H9 (cell line): Measurements from ENCODE around the gene IL5. TPM values are rescaled to one million over a fixed set of nuclear protein-coding genes. Genes with fewer than 3 reads are reported as not detected.

ENCODE experiments used
- DNase-seq: peaks from one replicate; pipeline ENCODE4 v3.0.0-alpha.2; 2017
- H2AFZ ChIP-seq: one replicate; pipeline ENCODE4 v1.6.1; 2013; ENCODE audit warnings: mild to moderate bottlenecking, low read length, control low read depth, moderate library complexity
- H2AK5ac ChIP-seq: 2 replicates; pipeline ENCODE4 v1.6.1; 2013; ENCODE audit warnings: low read length, control low read depth, mixed read lengths; ENCODE audit not compliant: insufficient read length
- H2BK120ac ChIP-seq: one replicate; pipeline ENCODE4 v1.6.1; 2013; ENCODE audit warnings: low read depth, mild to moderate bottlenecking, low read length, control low read depth, inconsistent platforms; ENCODE audit not compliant: poor library complexity, severe bottlenecking
- H2BK12ac ChIP-seq: 2 replicates; pipeline ENCODE4 v1.6.1; 2013; ENCODE audit warnings: low read length, control low read depth, mixed read lengths, low read depth; ENCODE audit not compliant: insufficient read length
- H2BK15ac ChIP-seq: 2 replicates; pipeline ENCODE4 v1.6.1; 2013; ENCODE audit warnings: low read depth, low read length, control low read depth
- H2BK20ac ChIP-seq: one replicate; pipeline ENCODE4 v1.6.1; 2013; ENCODE audit warnings: low read depth, mild to moderate bottlenecking, low read length, control low read depth, inconsistent platforms; ENCODE audit not compliant: poor library complexity, severe bottlenecking
- H2BK5ac ChIP-seq: 2 replicates; pipeline ENCODE4 v1.6.1; 2013; ENCODE audit warnings: low read length, control low read depth, mixed read lengths; ENCODE audit not compliant: insufficient read length
- H3K14ac ChIP-seq: 2 replicates; pipeline ENCODE4 v1.6.1; 2013; ENCODE audit warnings: low read length, control low read depth; ENCODE audit not compliant: insufficient read depth
- H3K18ac ChIP-seq: 2 replicates; pipeline ENCODE4 v1.6.1; 2013; ENCODE audit warnings: low read depth, mild to moderate bottlenecking, mixed read lengths, low read length, control low read depth; ENCODE audit not compliant: insufficient read length
- H3K23ac ChIP-seq: 2 replicates; pipeline ENCODE4 v1.6.1; 2013; ENCODE audit warnings: low read length, control low read depth, mixed read lengths, low read depth; ENCODE audit not compliant: insufficient read length
- H3K23me2 ChIP-seq: 2 replicates; pipeline ENCODE4 v1.6.1; 2013; ENCODE audit warnings: low read depth, mild to moderate bottlenecking, mixed read lengths, low read length, control low read depth; ENCODE audit not compliant: insufficient read length, poor library complexity, severe bottlenecking
- H3K27ac ChIP-seq: 2 replicates; pipeline ENCODE4 v1.5.1; 2013; ENCODE audit warnings: low read length, control low read depth, mixed read lengths, low read depth; ENCODE audit not compliant: insufficient read length
- H3K27me3 ChIP-seq: 2 replicates; pipeline ENCODE4 v1.6.1; 2013; ENCODE audit warnings: low read length, control low read depth, inconsistent platforms; ENCODE audit not compliant: insufficient read depth
- H3K4ac ChIP-seq: 2 replicates; pipeline ENCODE4 v1.6.1; 2013; ENCODE audit warnings: low read depth, mild to moderate bottlenecking, control low read depth, inconsistent platforms, low read length, moderate library complexity
- H3K4me1 ChIP-seq: 2 replicates; pipeline ENCODE4 v1.6.1; 2013; ENCODE audit warnings: low read length, control low read depth, inconsistent platforms; ENCODE audit not compliant: insufficient read depth
- H3K4me2 ChIP-seq: 2 replicates; pipeline ENCODE4 v1.6.1; 2013; ENCODE audit warnings: low read length, control low read depth, mixed read lengths; ENCODE audit not compliant: insufficient read length, insufficient read depth
- H3K56ac ChIP-seq: 2 replicates; pipeline ENCODE4 v1.6.1; 2013; ENCODE audit warnings: low read depth, mild to moderate bottlenecking, mixed read lengths, low read length, control low read depth; ENCODE audit not compliant: insufficient read length
- H3K79me1 ChIP-seq: 2 replicates; pipeline ENCODE4 v1.6.1; 2013; ENCODE audit warnings: low read depth, mild to moderate bottlenecking, moderate library complexity, low read length, control low read depth, inconsistent platforms; ENCODE audit not compliant: insufficient read depth, poor library complexity, severe bottlenecking
- H3K79me2 ChIP-seq: 2 replicates; pipeline ENCODE4 v1.6.1; 2013; ENCODE audit warnings: low read length, control low read depth, inconsistent platforms; ENCODE audit not compliant: insufficient read depth
- H3K9ac ChIP-seq: 2 replicates; pipeline ENCODE4 v1.6.1; 2013; ENCODE audit warnings: low read length, control low read depth, mixed read lengths; ENCODE audit not compliant: insufficient read length; ENCODE audit errors: extremely low read depth
- H3K9me3 ChIP-seq: one replicate; pipeline ENCODE4 v1.6.1; 2013; ENCODE audit warnings: low read depth, low read length, inconsistent platforms; ENCODE audit not compliant: control insufficient read depth
- H3T11ph ChIP-seq: one replicate; pipeline ENCODE4 v1.6.1; 2013; ENCODE audit warnings: mild to moderate bottlenecking, low read length, control low read depth, inconsistent platforms
- H4K20me1 ChIP-seq: one replicate; pipeline ENCODE4 v1.6.1; 2013; ENCODE audit not compliant: control insufficient read depth, insufficient read length, insufficient read depth
- H4K5ac ChIP-seq: 2 replicates; pipeline ENCODE4 v1.6.1; 2013; ENCODE audit warnings: low read depth, mild to moderate bottlenecking, mixed read lengths, low read length, control low read depth; ENCODE audit not compliant: insufficient read length
- H4K8ac ChIP-seq: replicated peaks from 2 replicates; pipeline ENCODE4 v1.6.1; 2013; ENCODE audit warnings: low read length, control low read depth, mixed read lengths, low read depth; ENCODE audit not compliant: insufficient read length
- H4K91ac ChIP-seq: 2 replicates; pipeline ENCODE4 v1.6.1; 2013; ENCODE audit warnings: low read depth, mild to moderate bottlenecking, moderate library complexity, mixed read lengths, low read length, control low read depth; ENCODE audit not compliant: insufficient read length
- H3K27ac Mint-ChIP-seq, 3 experiments: 2 replicates in 2 of 3; 3 replicates in 1 of 3; pipeline ENCODE4 v1.8.0; 2020 to 2021; ENCODE audit warnings: mixed read lengths in 3 of 3, mild to moderate bottlenecking in 1 of 3, moderate library complexity in 1 of 3
- H3K27me3 Mint-ChIP-seq: 2 replicates; pipeline ENCODE4 v1.8.0; 2021; ENCODE audit warnings: low read depth, mild to moderate bottlenecking, moderate library complexity, mixed read lengths
- H3K36me3 Mint-ChIP-seq, 3 experiments: 2 replicates in 2 of 3; 3 replicates in 1 of 3; pipeline ENCODE4 v1.8.0; 2020 to 2021; ENCODE audit warnings: low read depth in 3 of 3, mixed read lengths in 3 of 3; ENCODE audit not compliant: insufficient read depth in 1 of 3
- H3K4me1 Mint-ChIP-seq, 2 experiments: 2 replicates each; pipeline ENCODE4 v1.8.0; 2020; ENCODE audit warnings: mixed read lengths in 2 of 2
- H3K4me3 Mint-ChIP-seq, 2 experiments: 2 replicates in 1 of 2; 3 replicates in 1 of 2; pipeline ENCODE4 v1.8.0; 2020 to 2021; ENCODE audit warnings: mild to moderate bottlenecking in 2 of 2, mixed read lengths in 2 of 2, moderate library complexity in 1 of 2
- H3K9me3 Mint-ChIP-seq, 2 experiments: 2 replicates in 1 of 2; 3 replicates in 1 of 2; pipeline ENCODE4 v1.8.0; 2020; ENCODE audit warnings: mild to moderate bottlenecking in 2 of 2, mixed read lengths in 2 of 2, moderate library complexity in 1 of 2
- WGBS: extraction: QIAGEN DNeasy Blood & Tissue Kit; methylation state at CpG from one replicate; pipeline ENCODE4 v1.1.7; 2013; ENCODE audit warnings: missing lambda C conversion rate, low lambda C conversion rate, mixed read lengths; ENCODE audit not compliant: insufficient read length; ENCODE audit errors: extremely low coverage; 5-methylcytosine and 5-hydroxymethylcytosine counted together
- total RNA-seq: library from RNA; stranded (reverse); gene quantifications from 2 replicates; pipeline ENCODE4 v1.2.1, GENCODE V29; 2021
- TF ChIP-seq, protein P1 (sequence below): fragments of 200-600 bp; sonication (generic); conservative IDR thresholded peaks from 3 replicates; pipeline ENCODE4 v1.8.0; 2021; ENCODE audit warnings: antibody characterized with exemption, mild to moderate bottlenecking

Gene IL5
- total RNA-seq, 1 experiment from 2014 or later = not detected

DNA sequence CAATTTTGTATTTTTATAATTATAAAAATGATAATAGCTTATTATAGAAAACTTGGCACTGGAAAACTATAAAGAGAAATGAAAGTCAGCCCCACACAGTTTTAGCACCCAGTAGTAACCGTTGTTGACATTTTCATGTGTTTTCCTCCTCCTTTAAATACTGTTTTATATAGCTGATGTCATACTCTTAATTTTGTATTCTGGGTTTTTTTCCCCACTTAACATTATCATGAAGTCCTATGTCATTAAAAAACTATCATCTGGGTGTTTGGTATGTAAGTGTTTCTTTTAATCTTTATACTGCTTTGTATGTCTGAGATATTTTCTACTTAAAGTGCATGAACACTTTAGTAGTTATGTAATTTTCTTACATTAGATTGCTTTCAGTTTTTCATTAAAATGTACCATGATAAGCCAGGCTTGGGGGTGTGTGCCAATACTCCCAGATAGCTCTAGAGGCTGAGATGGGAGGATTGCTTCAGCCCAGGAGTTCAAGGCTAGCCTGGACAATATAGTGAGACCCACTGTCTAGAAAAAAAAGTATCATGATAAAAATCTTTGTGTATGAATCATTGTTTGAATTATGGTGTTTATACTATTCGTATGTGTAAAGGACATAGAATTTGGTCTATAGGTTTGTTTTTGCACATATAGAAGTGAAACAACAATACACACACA lies 16.2 kb upstream of the IL5 start:
- Mint-ChIP-seq H3K9me3 (no peaks in the 10 kb centered on the region; a peak in 1 of 5 replicates), H3K27ac (no peak overlapping the region), H3K27me3 (peaks cover 2% of the 10 kb centered on the region; the same call in 1 of the 2 replicates), H3K36me3 (peaks cover 0 to 5% (median 0%) of the 10 kb centered on the region in 3 experiments; a peak in 3 of 7 replicates), H3K4me1 (peaks cover 12 to 16% of the 10 kb centered on the region in 2 experiments), H3K4me3 (no peak overlapping the region)
- H4K91ac ChIP-seq = no peak overlapping the region
- no peak overlapping the region for H4K8ac ChIP-seq
- no peak overlapping the region for H3K4me2 ChIP-seq
- H2BK20ac ChIP-seq = no peak overlapping the region
- peaks cover 2% of the 10 kb centered on the region for H3K9me3 ChIP-seq
- no peak overlapping the region for H3K23ac ChIP-seq
- H3K9ac ChIP-seq = no peak overlapping the region
- H2BK15ac ChIP-seq = no peak overlapping the region
- H3T11ph ChIP-seq = no peak overlapping the region
- no peak overlapping the region for H4K5ac ChIP-seq
- TF ChIP-seq, protein P1, sequence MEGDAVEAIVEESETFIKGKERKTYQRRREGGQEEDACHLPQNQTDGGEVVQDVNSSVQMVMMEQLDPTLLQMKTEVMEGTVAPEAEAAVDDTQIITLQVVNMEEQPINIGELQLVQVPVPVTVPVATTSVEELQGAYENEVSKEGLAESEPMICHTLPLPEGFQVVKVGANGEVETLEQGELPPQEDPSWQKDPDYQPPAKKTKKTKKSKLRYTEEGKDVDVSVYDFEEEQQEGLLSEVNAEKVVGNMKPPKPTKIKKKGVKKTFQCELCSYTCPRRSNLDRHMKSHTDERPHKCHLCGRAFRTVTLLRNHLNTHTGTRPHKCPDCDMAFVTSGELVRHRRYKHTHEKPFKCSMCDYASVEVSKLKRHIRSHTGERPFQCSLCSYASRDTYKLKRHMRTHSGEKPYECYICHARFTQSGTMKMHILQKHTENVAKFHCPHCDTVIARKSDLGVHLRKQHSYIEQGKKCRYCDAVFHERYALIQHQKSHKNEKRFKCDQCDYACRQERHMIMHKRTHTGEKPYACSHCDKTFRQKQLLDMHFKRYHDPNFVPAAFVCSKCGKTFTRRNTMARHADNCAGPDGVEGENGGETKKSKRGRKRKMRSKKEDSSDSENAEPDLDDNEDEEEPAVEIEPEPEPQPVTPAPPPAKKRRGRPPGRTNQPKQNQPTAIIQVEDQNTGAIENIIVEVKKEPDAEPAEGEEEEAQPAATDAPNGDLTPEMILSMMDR = no peak
- no peak overlapping the region for H3K56ac ChIP-seq
- H3K79me1 ChIP-seq = peaks cover 3% of the 10 kb centered on the region
- H3K27ac ChIP-seq = no peak overlapping the region
- no peak overlapping the region for H2BK12ac ChIP-seq
- no peaks in the 10 kb centered on the region for H3K27me3 ChIP-seq
- no peak for DNase-seq
- H4K20me1 ChIP-seq = no peaks in the 10 kb centered on the region
- H3K18ac ChIP-seq = no peak overlapping the region
- H3K23me2 ChIP-seq = peaks cover 9% of the 10 kb centered on the region
- H2AK5ac ChIP-seq = no peak overlapping the region
- H2BK120ac ChIP-seq = no peak overlapping the region
- WGBS = no CpG with 5 or more reads among the region's 2 CpGs
- no peak overlapping the region for H2BK5ac ChIP-seq
- H3K14ac ChIP-seq = no peak overlapping the region
- no peak overlapping the region for H2AFZ ChIP-seq
- no peaks in the 10 kb centered on the region for H3K4me1 ChIP-seq
- H3K79me2 ChIP-seq = 0 out of 2 replicates have a peak, but pooled peaks cover 2% of the 10 kb centered on the region
- H3K4ac ChIP-seq = no peak overlapping the region
